Raji (cell line): ENCODE results near the gene RCC1.

Source experiments
- POLR2A ChIP-seq: IDR thresholded peaks from 2 replicates; pipeline ENCODE4 v1.6.1; 2011; ENCODE audit warnings: low read depth, low read length, control low read depth; ENCODE audit not compliant: insufficient read depth

Gene RCC1

GRCh38 chr1:28507646-28508434 lies 2.0 kb downstream of the RCC1 start:
- TF ChIP-seq POLR2A, result no peak

GRCh38 chr1:28508435-28508754 lies 2.6 kb downstream of the RCC1 start:
- no peak; the same call in 1 of the 2 replicates for TF ChIP-seq POLR2A

GRCh38 chr1:28509705-28510272 lies 3.9 kb downstream of the RCC1 start:
- no peak; the same call in 1 of the 2 replicates for TF ChIP-seq POLR2A

GRCh38 chr1:28510273-28510969 lies 4.6 kb downstream of the RCC1 start:
- TF ChIP-seq POLR2A, result peak; percentile 70

- TF ChIP-seq POLR2A, result peak; percentile 52; the same call in 1 of the 2 replicates
Observed at GRCh38 chr1:28510970-28511440, 5.2 kb downstream of the RCC1 start.

- peak; percentile 20; the same call in 1 of the 2 replicates for TF ChIP-seq POLR2A
Observed at GRCh38 chr1:28512058-28512611, 6.3 kb downstream of the RCC1 start.

- no peak for TF ChIP-seq POLR2A
Observed at GRCh38 chr1:28516518-28516956, 10.7 kb downstream of the RCC1 start.

GRCh38 chr1:28517649-28517999 lies 11.8 kb downstream of the RCC1 start:
- TF ChIP-seq POLR2A, result no peak

GRCh38 chr1:28518000-28518744 lies 12.3 kb downstream of the RCC1 start:
- peak; percentile 94 for TF ChIP-seq POLR2A

- TF ChIP-seq POLR2A, result 0 out of 2 replicates have a peak, but pooled peaks have one; percentile 21
Observed at GRCh38 chr1:28518745-28519341, 13.0 kb downstream of the RCC1 start.

- TF ChIP-seq POLR2A, result no peak
Observed at GRCh38 chr1:28519946-28520725, 14.3 kb downstream of the RCC1 start.

GRCh38 chr1:28521502-28522164 lies 15.8 kb downstream of the RCC1 start:
- no peak for TF ChIP-seq POLR2A

- no peak for TF ChIP-seq POLR2A
Observed at GRCh38 chr1:28526886-28527285, 21.0 kb downstream of the RCC1 start.
